Occipital lobe (tissue), 2 donors: ENCODE data around the gene HDLBP. TPM values are rescaled to one million over a fixed set of nuclear protein-coding genes. Genes with fewer than 3 reads are reported as not detected.

Experiments
- DNase-seq: peaks from one replicate; lab custom pipeline; 2025; lab: John Stamatoyannopoulos, UW
- total RNA-seq: library from RNA; depleted of rRNA; stranded (reverse); fragments of >200 nt; gene quantifications from one replicate; pipeline ENCODE4 v1.2.3, GENCODE V29; 2014

The HDLBP gene
- total RNA-seq, 1 donor from 2014 or later, result 138 TPM

- no peak for DNase-seq
Observed at GRCh38 chr2:241178961-241179360, 136.5 kb downstream of the HDLBP start.

DNA sequence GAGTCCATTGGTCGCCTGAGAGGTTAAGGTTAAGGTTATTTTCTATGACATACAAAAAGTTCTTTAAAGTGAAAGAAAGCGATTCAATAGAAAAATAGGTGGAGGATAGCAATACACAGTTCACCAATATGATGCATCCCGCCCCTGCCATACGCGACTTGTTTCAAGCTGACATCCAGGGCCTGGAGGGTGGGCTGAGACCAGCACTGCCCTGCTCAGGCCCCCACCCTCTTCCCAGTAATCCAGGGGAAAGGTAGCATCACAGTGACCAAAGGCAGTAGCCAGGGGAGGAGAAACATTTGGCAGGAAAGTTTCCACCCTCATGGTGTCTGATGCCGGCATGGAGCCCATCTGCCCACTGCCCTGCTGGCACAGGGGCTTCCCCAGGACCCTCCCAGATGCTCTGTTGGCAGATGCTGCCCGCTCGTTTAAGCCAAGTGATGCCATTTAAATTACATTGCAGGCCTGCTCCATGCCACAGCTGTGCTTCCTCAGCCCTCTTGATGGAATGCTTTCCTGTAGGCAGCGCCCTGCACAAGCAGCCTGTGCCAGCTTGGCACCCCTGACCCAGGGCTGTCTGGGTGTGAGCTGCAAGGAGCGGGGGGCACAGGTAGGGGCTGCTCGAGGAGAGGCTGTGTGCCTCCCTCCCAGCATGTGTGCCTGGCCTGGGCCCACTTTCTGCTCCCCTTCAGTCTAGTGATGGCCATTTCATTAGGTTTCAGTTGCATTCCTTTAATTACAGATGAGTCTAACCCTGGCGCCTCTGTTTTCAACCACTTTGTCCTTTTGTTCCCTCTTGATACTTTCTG lies 137.7 kb downstream of the HDLBP start:
- DNase-seq, result no peak

Other genes with a start within 250 kb of the HDLBP start
- gene MTERF4, start 213.4 kb downstream of the HDLBP start, total RNA-seq, result 40.2 TPM
- 11.9 TPM for gene PASK, start 166.2 kb downstream of the HDLBP start, total RNA-seq
- 38.5 TPM for gene PPP1R7, start 165.2 kb downstream of the HDLBP start, total RNA-seq
- 0.16 TPM for gene ANO7, start 127.0 kb downstream of the HDLBP start, total RNA-seq
- 266 TPM for gene SEPTIN2, start 253 bp upstream of the HDLBP start, total RNA-seq
- 43.7 TPM for gene FARP2, start 40.6 kb upstream of the HDLBP start, total RNA-seq
- gene STK25, start 192.9 kb upstream of the HDLBP start, total RNA-seq, result 160 TPM
- 22.8 TPM for gene BOK, start 243.1 kb upstream of the HDLBP start, total RNA-seq